Chondrocyte (in vitro differentiated cells): ENCODE data around the gene AMOT. TPM values are rescaled to one million over a fixed set of nuclear protein-coding genes. Genes with fewer than 3 reads are reported as not detected.

Experiments used
- DNase-seq: peaks from one replicate; pipeline ENCODE4 v3.0.0; 2021; ENCODE audit warnings: mixed read lengths, low spot score
- H3K27ac Mint-ChIP-seq: one replicate; pipeline ENCODE4 v1.8.0; 2021; ENCODE audit warnings: mild to moderate bottlenecking, moderate library complexity, mixed read lengths; ENCODE audit not compliant: unreplicated experiment
- H3K27me3 Mint-ChIP-seq: 2 replicates; pipeline ENCODE4 v1.8.0; 2021; ENCODE audit warnings: low read depth, mixed read lengths
- H3K36me3 Mint-ChIP-seq: 2 replicates; pipeline ENCODE4 v1.8.0; 2021; ENCODE audit warnings: low read depth, mixed read lengths
- H3K4me1 Mint-ChIP-seq: 2 replicates; pipeline ENCODE4 v1.8.0; 2021; ENCODE audit warnings: low read depth, mild to moderate bottlenecking, mixed read lengths
- H3K4me3 Mint-ChIP-seq: one replicate; pipeline ENCODE4 v1.8.0; 2021; ENCODE audit warnings: mild to moderate bottlenecking, moderate library complexity, mixed read lengths; ENCODE audit not compliant: unreplicated experiment
- H3K9me3 Mint-ChIP-seq: 2 replicates; pipeline ENCODE4 v1.8.0; 2021; ENCODE audit warnings: low read depth, mixed read lengths
- long read RNA-seq: library from polyadenylated mRNA; stranded (forward); transcript quantifications from one replicate; pipeline ENCODE4 v2.0.0, GENCODE V29; 2021
- total RNA-seq: library from RNA; stranded (reverse); gene quantifications from 3 replicates; pipeline ENCODE4 v1.2.1, GENCODE V29; 2021
- TF ChIP-seq, protein P1 (sequence below): fragments of 200-600 bp; sonication (generic); IDR thresholded peaks from 2 replicates; pipeline ENCODE4 v1.5.0; 2021; ENCODE audit warnings: antibody characterized with exemption, mild to moderate bottlenecking, moderate library complexity

Gene AMOT, protein sequence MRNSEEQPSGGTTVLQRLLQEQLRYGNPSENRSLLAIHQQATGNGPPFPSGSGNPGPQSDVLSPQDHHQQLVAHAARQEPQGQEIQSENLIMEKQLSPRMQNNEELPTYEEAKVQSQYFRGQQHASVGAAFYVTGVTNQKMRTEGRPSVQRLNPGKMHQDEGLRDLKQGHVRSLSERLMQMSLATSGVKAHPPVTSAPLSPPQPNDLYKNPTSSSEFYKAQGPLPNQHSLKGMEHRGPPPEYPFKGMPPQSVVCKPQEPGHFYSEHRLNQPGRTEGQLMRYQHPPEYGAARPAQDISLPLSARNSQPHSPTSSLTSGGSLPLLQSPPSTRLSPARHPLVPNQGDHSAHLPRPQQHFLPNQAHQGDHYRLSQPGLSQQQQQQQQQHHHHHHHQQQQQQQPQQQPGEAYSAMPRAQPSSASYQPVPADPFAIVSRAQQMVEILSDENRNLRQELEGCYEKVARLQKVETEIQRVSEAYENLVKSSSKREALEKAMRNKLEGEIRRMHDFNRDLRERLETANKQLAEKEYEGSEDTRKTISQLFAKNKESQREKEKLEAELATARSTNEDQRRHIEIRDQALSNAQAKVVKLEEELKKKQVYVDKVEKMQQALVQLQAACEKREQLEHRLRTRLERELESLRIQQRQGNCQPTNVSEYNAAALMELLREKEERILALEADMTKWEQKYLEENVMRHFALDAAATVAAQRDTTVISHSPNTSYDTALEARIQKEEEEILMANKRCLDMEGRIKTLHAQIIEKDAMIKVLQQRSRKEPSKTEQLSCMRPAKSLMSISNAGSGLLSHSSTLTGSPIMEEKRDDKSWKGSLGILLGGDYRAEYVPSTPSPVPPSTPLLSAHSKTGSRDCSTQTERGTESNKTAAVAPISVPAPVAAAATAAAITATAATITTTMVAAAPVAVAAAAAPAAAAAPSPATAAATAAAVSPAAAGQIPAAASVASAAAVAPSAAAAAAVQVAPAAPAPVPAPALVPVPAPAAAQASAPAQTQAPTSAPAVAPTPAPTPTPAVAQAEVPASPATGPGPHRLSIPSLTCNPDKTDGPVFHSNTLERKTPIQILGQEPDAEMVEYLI
- 7.1 to 9.5 TPM (median 7.9 TPM) in 3 replicates for total RNA-seq
- long read RNA-seq, partial matches to known transcripts = 0 of 2 reads
- long read RNA-seq, other reads (novel, unspliced or antisense) = 2 of 2 reads

DNA sequence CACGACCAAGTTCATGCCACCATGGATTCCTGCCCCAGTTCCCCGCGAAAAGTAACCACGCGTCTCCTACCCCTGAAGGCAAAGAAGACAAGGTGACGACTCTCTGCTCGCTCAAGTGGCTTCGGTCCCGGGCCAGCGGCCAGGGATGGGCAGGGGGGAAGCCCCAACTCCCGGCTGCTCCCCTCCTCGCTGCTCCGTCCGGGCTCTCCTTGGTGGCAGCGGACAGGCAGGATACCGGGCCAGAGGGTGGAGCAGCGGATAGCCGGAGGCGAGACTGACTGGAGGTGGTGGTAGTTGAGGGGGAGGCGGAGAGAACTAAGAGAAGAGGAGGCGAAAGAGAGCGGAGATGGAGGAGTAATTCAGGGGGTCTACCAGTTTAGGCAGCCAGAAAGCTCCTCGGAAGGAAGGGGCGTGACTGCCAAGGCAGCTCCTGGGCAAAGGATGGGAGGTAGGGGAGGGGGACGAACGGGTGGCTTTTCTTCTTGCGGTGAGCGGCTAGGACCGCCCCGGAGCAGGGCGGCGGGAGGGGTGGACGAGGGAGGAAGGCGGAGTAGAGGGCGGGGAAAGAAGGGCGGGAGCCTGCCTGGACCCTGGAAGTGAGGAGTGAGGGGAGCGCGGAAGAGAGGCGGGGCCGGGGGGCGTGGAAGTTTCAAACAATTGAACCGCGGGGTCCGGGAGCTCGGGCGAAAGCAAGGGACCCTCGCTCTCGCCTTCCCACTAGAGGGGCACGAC, at the start of gene AMOT:
Gene AMOT (minus strand): TSS at position 450 of the 732 bp plus-strand sequence. CDS start 17,705 bp downstream, outside the sequence.
- H3K27ac Mint-ChIP-seq = peak within 1 kb of the TSS; percentile 88
- peak within 1 kb of the TSS; percentile 88 for H3K4me3 Mint-ChIP-seq
- H3K4me1 Mint-ChIP-seq = peaks cover 13% of the 10 kb centered on the region
- no peaks in the 10 kb centered on the region for H3K27me3 Mint-ChIP-seq
- DNase-seq = no peak
- no peaks in the 10 kb centered on the region for H3K36me3 Mint-ChIP-seq
- H3K9me3 Mint-ChIP-seq = peaks cover 3% of the 10 kb centered on the region
- TF ChIP-seq, protein P1, sequence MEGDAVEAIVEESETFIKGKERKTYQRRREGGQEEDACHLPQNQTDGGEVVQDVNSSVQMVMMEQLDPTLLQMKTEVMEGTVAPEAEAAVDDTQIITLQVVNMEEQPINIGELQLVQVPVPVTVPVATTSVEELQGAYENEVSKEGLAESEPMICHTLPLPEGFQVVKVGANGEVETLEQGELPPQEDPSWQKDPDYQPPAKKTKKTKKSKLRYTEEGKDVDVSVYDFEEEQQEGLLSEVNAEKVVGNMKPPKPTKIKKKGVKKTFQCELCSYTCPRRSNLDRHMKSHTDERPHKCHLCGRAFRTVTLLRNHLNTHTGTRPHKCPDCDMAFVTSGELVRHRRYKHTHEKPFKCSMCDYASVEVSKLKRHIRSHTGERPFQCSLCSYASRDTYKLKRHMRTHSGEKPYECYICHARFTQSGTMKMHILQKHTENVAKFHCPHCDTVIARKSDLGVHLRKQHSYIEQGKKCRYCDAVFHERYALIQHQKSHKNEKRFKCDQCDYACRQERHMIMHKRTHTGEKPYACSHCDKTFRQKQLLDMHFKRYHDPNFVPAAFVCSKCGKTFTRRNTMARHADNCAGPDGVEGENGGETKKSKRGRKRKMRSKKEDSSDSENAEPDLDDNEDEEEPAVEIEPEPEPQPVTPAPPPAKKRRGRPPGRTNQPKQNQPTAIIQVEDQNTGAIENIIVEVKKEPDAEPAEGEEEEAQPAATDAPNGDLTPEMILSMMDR = no peak

DNA sequence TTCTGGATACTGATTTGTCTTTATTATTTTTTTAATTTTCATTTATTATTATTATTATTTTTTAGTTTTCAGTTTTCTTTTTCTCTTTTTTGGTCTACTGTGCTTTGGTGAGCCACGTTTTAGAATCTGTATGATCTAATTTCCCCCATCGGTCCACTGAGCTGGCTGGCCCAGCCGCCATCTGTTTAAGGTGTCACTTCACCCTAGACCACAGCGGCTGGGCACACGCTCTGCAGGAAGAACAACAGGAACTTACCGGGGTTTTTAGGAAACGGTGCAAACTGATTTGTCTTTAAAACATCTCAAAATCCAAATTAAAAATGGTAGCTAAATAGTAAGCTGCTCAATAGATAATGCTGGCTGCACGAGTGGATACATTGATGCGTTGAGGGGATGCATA, 48.8 kb upstream of the AMOT start:
- Mint-ChIP-seq H3K27ac (no peak overlapping the region), H3K4me1 (peaks cover 12% of the 10 kb centered on the region), H3K4me3 (no peak overlapping the region), H3K27me3 (no peaks in the 10 kb centered on the region), H3K9me3 (no peaks in the 10 kb centered on the region), H3K36me3 (no peaks in the 10 kb centered on the region)
- TF ChIP-seq, protein P1 = no peak
- no peak for DNase-seq

DNA sequence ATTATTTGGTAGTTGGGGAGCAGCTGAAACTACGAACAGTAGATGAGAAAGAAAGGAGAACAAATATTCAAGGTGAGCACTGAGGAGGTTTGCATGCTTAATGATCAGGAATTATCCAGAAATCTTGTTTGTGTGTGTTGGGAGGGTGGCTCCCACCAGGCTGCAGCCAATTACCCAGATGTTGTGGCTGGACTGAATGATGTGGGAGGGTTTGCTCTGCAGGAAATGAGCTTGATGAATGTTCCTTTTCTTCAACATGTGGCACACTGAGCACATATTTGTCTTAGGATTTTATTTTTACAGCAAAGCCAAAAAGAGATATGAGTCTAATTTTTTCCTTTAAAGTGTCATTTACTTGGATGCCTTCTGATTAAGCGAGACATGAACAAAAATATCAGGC, 48.3 kb upstream of the AMOT start:
- Mint-ChIP-seq H3K4me3 (no peak overlapping the region), H3K9me3 (no peaks in the 10 kb centered on the region), H3K27ac (no peak overlapping the region), H3K36me3 (no peaks in the 10 kb centered on the region), H3K27me3 (no peaks in the 10 kb centered on the region), H3K4me1 (peaks cover 10% of the 10 kb centered on the region)
- no peak for DNase-seq
- TF ChIP-seq, protein P1 = no peak

DNA sequence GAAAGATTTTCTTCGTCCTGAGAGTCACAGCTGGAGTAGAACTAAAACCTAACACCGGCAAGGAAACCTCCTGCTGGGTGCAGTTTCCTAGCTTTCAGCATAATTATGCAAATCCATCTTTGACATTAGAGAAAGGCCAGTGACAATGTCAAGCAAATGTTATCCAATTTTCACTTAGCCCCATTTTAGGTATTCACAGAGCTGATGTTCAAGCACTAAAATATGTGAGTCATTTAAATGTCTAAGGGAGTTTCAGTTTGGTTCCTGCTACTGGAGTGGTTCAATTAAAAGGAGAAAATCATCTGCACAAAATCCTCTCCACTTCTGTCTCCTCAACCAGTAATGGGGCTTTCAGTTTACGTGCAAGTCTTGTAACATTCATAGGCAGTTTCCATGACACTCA, 37.1 kb upstream of the AMOT start:
- H3K9me3 Mint-ChIP-seq = no peaks in the 10 kb centered on the region
- TF ChIP-seq, protein P1 = no peak

More for the DNA sequence above, 37.1 kb upstream of the AMOT start:
- Mint-ChIP-seq H3K27me3 (no peaks in the 10 kb centered on the region), H3K36me3 (no peaks in the 10 kb centered on the region), H3K27ac (no peak overlapping the region), H3K4me3 (no peak overlapping the region), H3K4me1 (no peaks in the 10 kb centered on the region)
- DNase-seq = no peak
